HG03280 (cell line): Measurements from ENCODE around the gene CXorf51A.
"Not testable (repeated sequence)": the region's sequence is repeated elsewhere in the genome, so short reads cannot be mapped to it uniquely, and the experiment has no call there.

Experiments
- ATAC-seq: cut with Tn5 transposase; IDR thresholded peaks from one replicate; pipeline ENCODE4 v1.9.1; 2021; ENCODE audit warnings: mild to moderate bottlenecking, moderate library complexity; ENCODE audit not compliant: unreplicated experiment

The CXorf51A gene

DNA sequence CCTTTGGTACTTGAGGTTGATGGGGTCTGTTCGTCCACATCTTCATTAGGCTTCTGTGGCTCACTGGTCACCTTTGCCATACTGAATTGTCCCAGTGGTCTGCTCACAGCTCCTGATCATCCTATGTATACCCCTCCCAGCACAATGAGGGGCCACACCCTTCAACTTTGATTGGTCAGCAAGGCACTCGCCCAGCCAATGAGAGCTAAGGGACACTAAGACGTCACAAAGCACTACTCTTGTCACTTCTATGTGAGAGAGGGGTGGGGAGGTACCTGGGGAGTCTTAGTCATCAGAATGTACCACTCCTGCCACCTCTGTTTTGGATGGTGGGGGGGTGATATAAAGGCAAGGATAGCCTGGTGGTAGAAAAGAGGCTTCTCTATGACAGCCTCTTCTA lies at the start of gene CXorf51A:
Gene CXorf51A (minus strand): TSS at position 101 of the 400 bp plus-strand sequence. CDS start 21 bp downstream, at position 80.
- ATAC-seq: not testable (repeated sequence)

DNA sequence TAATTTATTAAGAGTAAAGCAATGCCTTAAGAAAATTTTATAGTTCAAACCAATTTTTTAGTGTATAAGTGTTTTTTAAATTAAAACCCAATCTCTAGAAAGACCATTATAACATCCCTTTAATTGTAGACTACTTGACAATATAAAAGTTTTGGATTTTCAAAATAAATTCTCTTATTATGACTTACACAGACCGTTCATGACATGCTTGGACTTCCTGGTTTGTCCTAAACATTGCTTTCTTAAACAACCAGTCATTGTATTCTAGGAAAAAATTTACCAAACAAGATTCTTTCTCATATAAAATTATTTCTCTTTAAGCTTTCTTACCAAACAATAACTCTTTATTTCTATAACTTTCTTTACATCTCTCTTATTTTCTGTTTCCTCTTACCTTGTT lies 49.0 kb upstream of the CXorf51A start:
- no peak for ATAC-seq

DNA sequence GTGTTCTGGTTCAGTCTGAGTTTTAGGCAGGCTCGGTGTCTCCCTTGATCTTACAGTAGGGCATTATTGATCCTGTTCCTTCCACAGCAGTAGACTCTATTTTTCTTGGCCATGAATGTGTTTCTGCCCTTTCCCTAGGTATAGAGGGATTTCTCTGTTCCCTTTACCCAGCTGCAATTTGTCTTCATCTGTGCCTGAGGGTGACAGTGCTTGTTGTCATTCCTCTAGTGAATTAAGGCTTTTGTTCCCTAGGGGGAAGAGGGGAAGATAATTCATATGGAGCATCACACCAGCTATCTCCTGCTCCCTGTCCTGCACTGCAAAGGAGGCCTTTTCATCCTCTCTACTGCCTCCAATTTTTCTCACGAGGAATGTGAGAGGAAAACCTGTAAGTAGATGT lies 39.7 kb upstream of the CXorf51A start:
- no peak for ATAC-seq

DNA sequence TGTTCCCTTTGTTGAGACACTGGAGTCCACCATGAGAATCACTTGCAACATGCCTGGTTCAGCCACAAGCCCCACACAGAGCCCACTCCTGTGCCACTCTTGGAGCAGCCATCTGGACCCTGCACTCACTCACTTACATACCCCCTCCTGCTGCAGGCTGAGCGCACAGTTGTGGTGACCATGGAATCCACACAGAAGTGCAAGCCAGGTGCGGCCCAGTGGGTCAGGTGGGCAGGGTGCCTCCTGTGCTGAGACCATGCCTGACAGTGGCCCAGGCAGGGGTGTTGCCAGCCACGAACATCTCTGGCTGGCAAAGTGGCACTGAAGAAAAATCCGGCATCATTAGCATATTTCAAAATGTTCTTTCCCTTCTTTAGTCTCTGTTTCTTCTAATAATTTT lies 17.4 kb upstream of the CXorf51A start:
- no peak for ATAC-seq

DNA sequence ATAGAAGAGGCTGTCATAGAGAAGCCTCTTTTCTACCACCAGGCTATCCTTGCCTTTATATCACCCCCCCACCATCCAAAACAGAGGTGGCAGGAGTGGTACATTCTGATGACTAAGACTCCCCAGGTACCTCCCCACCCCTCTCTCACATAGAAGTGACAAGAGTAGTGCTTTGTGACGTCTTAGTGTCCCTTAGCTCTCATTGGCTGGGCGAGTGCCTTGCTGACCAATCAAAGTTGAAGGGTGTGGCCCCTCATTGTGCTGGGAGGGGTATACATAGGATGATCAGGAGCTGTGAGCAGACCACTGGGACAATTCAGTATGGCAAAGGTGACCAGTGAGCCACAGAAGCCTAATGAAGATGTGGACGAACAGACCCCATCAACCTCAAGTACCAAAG lies 5.1 kb downstream of the CXorf51A start, which contains the start of gene CXorf51B:
Gene CXorf51B (plus strand): TSS at position 301 of the 400 bp plus-strand sequence. CDS start 21 bp downstream, at position 322.
- not testable (repeated sequence) for ATAC-seq
